Femur (tissue), 1 donor: Measurements from ENCODE around the gene UNG.
"Not testable (repeated sequence)": the region's sequence is repeated elsewhere in the genome, so short reads cannot be mapped to it uniquely, and the experiment has no call there.

Source experiments
- DNase-seq: peaks from one replicate; pipeline ENCODE4 v3.0.0-alpha.2; 2017

UNG gene

GRCh38 chr12:109124878-109125648 is 27.7 kb downstream of the UNG start:
- DNase-seq: no peak

GRCh38 chr12:109125791-109126190 is 28.4 kb downstream of the UNG start:
- DNase-seq: no peak

- DNase-seq: no peak
These were observed 29.4 kb downstream of the UNG start for GRCh38 chr12:109126784-109127183.

GRCh38 chr12:109127533-109128242 is 30.3 kb downstream of the UNG start:
- no peak for DNase-seq

- no peak for DNase-seq
These were observed 33.1 kb downstream of the UNG start for GRCh38 chr12:109130297-109131153.

- peak; percentile 56 for DNase-seq
These were observed 34.0 kb downstream of the UNG start for GRCh38 chr12:109131154-109132050.

GRCh38 chr12:109134186-109134917 is 37.0 kb downstream of the UNG start:
- no peak for DNase-seq

- DNase-seq: no peak
These were observed 39.7 kb downstream of the UNG start for GRCh38 chr12:109137055-109137454.

- DNase-seq: no peak
These were observed 42.0 kb downstream of the UNG start for GRCh38 chr12:109139360-109139759.

GRCh38 chr12:109139791-109140190 is 42.4 kb downstream of the UNG start:
- no peak for DNase-seq

- no peak for DNase-seq
These were observed 43.2 kb downstream of the UNG start for GRCh38 chr12:109140560-109140959.

- DNase-seq: no peak
These were observed 46.8 kb downstream of the UNG start for GRCh38 chr12:109144224-109144623.

GRCh38 chr12:109147126-109147525 is 49.7 kb downstream of the UNG start:
- DNase-seq: not testable (repeated sequence)

- DNase-seq: no peak
These were observed 50.6 kb downstream of the UNG start for GRCh38 chr12:109147954-109148353.

GRCh38 chr12:109150124-109150640 is 52.8 kb downstream of the UNG start:
- no peak for DNase-seq

GRCh38 chr12:109151457-109151856 is 54.1 kb downstream of the UNG start:
- no peak for DNase-seq

GRCh38 chr12:109153821-109154441 is 56.5 kb downstream of the UNG start:
- no peak for DNase-seq

- peak; percentile 90 for DNase-seq
These were observed 57.3 kb downstream of the UNG start for GRCh38 chr12:109154451-109155438.

- no peak for DNase-seq
These were observed 58.6 kb downstream of the UNG start for GRCh38 chr12:109156036-109156435.

GRCh38 chr12:109156586-109156985 is 59.2 kb downstream of the UNG start:
- no peak for DNase-seq
